AG10803 (cell line): ENCODE results near the gene SON.
"Not testable (repeated sequence)": the region's sequence is repeated elsewhere in the genome, so short reads cannot be mapped to it uniquely, and the experiment has no call there.

ENCODE experiments used
- DNase-seq: peaks from one replicate; pipeline ENCODE4 v3.0.0; 2010; ENCODE audit warnings: low read depth
- H3K4me3 ChIP-seq: 2 replicates; pipeline ENCODE4 v1.5.1; 2011; ENCODE audit warnings: mild to moderate bottlenecking, low read length, control low read depth
- CTCF ChIP-seq: conservative IDR thresholded peaks from 2 replicates; pipeline ENCODE4 v1.5.1; 2011; ENCODE audit warnings: mild to moderate bottlenecking, low read length, control low read depth, inconsistent platforms

SON gene

DNA sequence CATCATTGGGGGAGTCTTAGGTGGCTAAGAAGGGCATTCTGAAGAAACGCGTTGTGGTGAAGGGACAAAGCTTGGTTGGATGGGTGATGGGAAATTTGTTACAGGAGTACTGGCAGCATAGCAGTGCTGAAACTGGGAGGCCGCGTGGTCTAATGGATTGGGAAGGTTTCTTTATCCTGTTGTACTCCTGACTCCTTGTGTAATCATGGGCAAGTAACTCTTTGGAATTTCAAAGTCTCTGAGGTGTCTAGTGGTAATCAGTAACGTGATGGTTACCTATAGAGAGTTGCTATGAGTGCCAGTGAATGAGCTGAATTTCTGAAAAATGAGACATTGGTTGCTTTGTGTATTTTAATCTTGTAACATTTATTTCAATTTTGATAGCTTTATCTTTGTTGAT lies 27.2 kb downstream of the SON start:
- no peak for DNase-seq
- TF ChIP-seq CTCF = no peak
- H3K4me3 ChIP-seq = no peak overlapping the region

- TF ChIP-seq CTCF = no peak
- DNase-seq = no peak
- H3K4me3 ChIP-seq = no peak overlapping the region
These were observed 29.5 kb downstream of the SON start for GRCh38 chr21:33572350-33572749.

- not testable (repeated sequence) for DNase-seq, H3K4me3 ChIP-seq
These were observed 33.9 kb downstream of the SON start for GRCh38 chr21:33576741-33577141.

GRCh38 chr21:33578214-33578613 lies 35.4 kb downstream of the SON start:
- no peak for TF ChIP-seq CTCF
- peak; percentile 80 for DNase-seq
- H3K4me3 ChIP-seq = no peak overlapping the region

GRCh38 chr21:33578959-33579542 lies 36.2 kb downstream of the SON start:
- no peak overlapping the region for H3K4me3 ChIP-seq
- peak; percentile 24 for DNase-seq
- no peak for TF ChIP-seq CTCF

DNA sequence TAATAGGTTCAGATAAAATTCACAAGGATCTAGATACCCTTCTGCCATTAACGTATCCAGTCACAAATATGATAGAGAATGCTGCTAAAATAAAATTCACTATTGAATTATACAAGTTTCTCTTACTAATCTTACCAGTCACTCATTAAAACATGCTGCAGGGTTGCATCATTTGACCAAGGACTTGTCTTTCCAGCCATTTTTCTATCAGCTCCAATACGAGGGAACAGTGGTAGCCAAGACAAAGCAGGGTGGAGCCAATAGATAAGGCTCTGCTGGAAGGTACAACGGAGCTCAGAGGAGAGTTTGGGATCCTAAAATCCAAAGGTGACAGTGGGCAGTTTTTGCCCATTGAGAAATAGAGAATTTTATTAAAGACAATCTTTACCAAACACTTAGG lies 41.6 kb downstream of the SON start:
- no peak for TF ChIP-seq CTCF
- H3K4me3 ChIP-seq = no peak overlapping the region
- no peak for DNase-seq

GRCh38 chr21:33586927-33587326 lies 44.1 kb downstream of the SON start:
- DNase-seq = no peak
- H3K4me3 ChIP-seq = no peak overlapping the region
- no peak for TF ChIP-seq CTCF

- no peak for TF ChIP-seq CTCF
- peak overlapping the region; percentile 82 for H3K4me3 ChIP-seq
- peak; percentile 29 for DNase-seq
These were observed 45.1 kb downstream of the SON start for GRCh38 chr21:33587792-33588484.
